HEK293 (cell line): Measurements from ENCODE around the gene STIM1.

Source experiments
- KLF9 ChIP-seq: fragments of 450-650 bp; formaldehyde crosslinking; IDR thresholded peaks from 2 replicates; pipeline ENCODE4 v1.5.1; 2016; ENCODE audit warnings: missing biosample characterization, missing genetic modification characterization, low read depth
- MEIS1 ChIP-seq: sonication (generic); formaldehyde crosslinking; IDR thresholded peaks from 2 replicates; pipeline ENCODE4 v1.8.1; 2022; ENCODE audit warnings: missing genetic modification reagents, mild to moderate bottlenecking, borderline replicate concordance
- ZFP37 ChIP-seq: fragments of 450-650 bp; formaldehyde crosslinking; IDR thresholded peaks from 2 replicates; pipeline ENCODE4 v1.5.1; 2016; ENCODE audit warnings: missing biosample characterization, missing genetic modification characterization
- ZNF274 ChIP-seq, 2 experiments: fragments of 200-500 bp in 1 of 2; fragments of 450-650 bp in 1 of 2; sonication (Bioruptor generic) in 1 of 2; formaldehyde crosslinking in 1 of 2; IDR thresholded peaks; 2 replicates each; pipeline versions ENCODE4 v1.5.1 to v1.6.1; 2014 to 2016; ENCODE audit warnings: borderline replicate concordance in 1 of 2, inconsistent platforms in 1 of 2, low read length in 1 of 2, missing biosample characterization in 1 of 2, missing genetic modification characterization in 1 of 2
- TF ChIP-seq, protein P1 (sequence below): fragments of 450-650 bp; formaldehyde crosslinking; IDR thresholded peaks from 2 replicates; pipeline ENCODE4 v1.5.1; 2016; ENCODE audit warnings: missing biosample characterization, missing genetic modification characterization
- TF ChIP-seq, protein P2 (sequence below): fragments of 450-650 bp; formaldehyde crosslinking; IDR thresholded peaks from 2 replicates; pipeline ENCODE4 v1.5.1; 2016; ENCODE audit warnings: missing biosample characterization, missing genetic modification characterization

DNA sequence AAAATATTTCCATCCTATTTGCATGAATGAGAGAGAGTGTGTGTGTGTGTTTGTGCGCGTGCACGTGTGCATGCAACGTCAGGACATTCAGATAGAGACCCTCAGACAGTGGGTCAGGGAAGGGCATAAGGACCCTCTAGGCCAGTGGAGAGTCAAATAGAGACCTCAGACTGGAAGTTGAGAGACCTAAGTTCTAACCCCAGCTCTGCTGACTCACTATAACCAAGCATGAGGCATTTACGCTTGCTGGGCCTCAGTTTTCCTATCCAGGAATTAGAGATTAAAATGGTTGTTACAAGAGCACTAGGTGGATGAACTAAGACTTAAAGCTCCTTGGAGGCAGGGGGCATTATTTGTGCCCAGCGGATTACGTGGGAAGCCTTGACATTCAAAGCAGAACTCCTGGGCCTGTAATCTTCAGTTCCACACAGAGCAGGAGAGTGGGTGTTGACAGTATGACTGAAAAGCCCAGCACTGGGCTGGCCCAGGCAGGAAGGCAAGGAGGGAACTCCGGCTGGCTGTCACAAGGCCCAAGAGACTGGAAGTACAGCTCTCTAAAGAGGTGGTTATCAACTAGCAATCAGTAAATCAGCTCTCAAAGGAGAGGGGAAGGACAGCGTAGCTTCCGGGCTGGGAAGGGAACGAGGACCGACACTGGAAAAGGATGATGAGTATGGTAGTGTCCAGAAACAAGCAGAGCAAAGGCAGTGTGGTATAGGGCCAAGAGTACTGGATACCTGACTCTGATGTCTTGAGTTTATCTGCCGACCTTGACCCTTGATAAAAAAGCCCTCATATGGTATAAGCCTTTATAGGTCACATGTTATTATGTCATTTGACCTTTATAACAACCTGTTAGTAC is 23.9 kb upstream of the STIM1 start:
- TF ChIP-seq ZFP37 (tag by site-specific recombination) = no peak
- TF ChIP-seq, protein P1, sequence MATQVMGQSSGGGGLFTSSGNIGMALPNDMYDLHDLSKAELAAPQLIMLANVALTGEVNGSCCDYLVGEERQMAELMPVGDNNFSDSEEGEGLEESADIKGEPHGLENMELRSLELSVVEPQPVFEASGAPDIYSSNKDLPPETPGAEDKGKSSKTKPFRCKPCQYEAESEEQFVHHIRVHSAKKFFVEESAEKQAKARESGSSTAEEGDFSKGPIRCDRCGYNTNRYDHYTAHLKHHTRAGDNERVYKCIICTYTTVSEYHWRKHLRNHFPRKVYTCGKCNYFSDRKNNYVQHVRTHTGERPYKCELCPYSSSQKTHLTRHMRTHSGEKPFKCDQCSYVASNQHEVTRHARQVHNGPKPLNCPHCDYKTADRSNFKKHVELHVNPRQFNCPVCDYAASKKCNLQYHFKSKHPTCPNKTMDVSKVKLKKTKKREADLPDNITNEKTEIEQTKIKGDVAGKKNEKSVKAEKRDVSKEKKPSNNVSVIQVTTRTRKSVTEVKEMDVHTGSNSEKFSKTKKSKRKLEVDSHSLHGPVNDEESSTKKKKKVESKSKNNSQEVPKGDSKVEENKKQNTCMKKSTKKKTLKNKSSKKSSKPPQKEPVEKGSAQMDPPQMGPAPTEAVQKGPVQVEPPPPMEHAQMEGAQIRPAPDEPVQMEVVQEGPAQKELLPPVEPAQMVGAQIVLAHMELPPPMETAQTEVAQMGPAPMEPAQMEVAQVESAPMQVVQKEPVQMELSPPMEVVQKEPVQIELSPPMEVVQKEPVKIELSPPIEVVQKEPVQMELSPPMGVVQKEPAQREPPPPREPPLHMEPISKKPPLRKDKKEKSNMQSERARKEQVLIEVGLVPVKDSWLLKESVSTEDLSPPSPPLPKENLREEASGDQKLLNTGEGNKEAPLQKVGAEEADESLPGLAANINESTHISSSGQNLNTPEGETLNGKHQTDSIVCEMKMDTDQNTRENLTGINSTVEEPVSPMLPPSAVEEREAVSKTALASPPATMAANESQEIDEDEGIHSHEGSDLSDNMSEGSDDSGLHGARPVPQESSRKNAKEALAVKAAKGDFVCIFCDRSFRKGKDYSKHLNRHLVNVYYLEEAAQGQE (tag by site-specific recombination) = no peak
- no peak for TF ChIP-seq ZNF274 (IDR thresholded peaks at IDR 0.05; ENCODE audit: low read length)
- TF ChIP-seq ZNF274 (tag by site-specific recombination; IDR thresholded peaks at IDR 0.05; ENCODE audit: borderline replicate concordance) = no peak
- no peak for TF ChIP-seq MEIS1
- TF ChIP-seq, protein P2, sequence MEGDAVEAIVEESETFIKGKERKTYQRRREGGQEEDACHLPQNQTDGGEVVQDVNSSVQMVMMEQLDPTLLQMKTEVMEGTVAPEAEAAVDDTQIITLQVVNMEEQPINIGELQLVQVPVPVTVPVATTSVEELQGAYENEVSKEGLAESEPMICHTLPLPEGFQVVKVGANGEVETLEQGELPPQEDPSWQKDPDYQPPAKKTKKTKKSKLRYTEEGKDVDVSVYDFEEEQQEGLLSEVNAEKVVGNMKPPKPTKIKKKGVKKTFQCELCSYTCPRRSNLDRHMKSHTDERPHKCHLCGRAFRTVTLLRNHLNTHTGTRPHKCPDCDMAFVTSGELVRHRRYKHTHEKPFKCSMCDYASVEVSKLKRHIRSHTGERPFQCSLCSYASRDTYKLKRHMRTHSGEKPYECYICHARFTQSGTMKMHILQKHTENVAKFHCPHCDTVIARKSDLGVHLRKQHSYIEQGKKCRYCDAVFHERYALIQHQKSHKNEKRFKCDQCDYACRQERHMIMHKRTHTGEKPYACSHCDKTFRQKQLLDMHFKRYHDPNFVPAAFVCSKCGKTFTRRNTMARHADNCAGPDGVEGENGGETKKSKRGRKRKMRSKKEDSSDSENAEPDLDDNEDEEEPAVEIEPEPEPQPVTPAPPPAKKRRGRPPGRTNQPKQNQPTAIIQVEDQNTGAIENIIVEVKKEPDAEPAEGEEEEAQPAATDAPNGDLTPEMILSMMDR (tag by site-specific recombination) = no peak
- TF ChIP-seq KLF9 (tag by site-specific recombination) = no peak
